Measurements from ENCODE around the gene CEP44.

- TF ChIP-seq REST (IDR thresholded peaks at IDR 0.05; ENCODE audit: insufficient read depth in 1 of 2, low read depth in 2 of 2, low read length in 2 of 2) (no peak), TAF1 (IDR thresholded peaks at IDR 0.05; ENCODE audit: borderline replicate concordance, insufficient read depth, low read length) (no peak), SIN3A (IDR thresholded peaks at IDR 0.05; ENCODE audit: borderline replicate concordance, insufficient read depth, low read length) (no peak)
These were observed 38.0 kb upstream of the CEP44 start for GRCh38 chr4:174245714-174246113.
